Epithelial cell of proximal tubule (primary cell): Measurements from ENCODE around the gene BMP8B. TPM values are rescaled to one million over a fixed set of nuclear protein-coding genes. Genes with fewer than 3 reads are reported as not detected.

Experiments used
- DNase-seq: peaks from one replicate; pipeline ENCODE4 v3.0.0-alpha.2; 2011; ENCODE audit warnings: low read depth
- H3K4me3 ChIP-seq: 2 replicates; pipeline ENCODE4 v1.5.1; 2011; ENCODE audit warnings: low read depth, mild to moderate bottlenecking, low read length
- CTCF ChIP-seq: conservative IDR thresholded peaks from 2 replicates; pipeline ENCODE4 v1.5.1; 2012; ENCODE audit warnings: low read depth, mild to moderate bottlenecking, low read length
- total RNA-seq: library from RNA; depleted of rRNA; stranded (reverse); fragments of >200 nt; gene quantifications from 2 replicates; pipeline ENCODE4 v1.2.3, GENCODE V29; 2015

Gene BMP8B
- total RNA-seq, 1 donor from 2014 or later = 1.9 TPM

GRCh38 chr1:39761557-39762260 is 27.0 kb downstream of the BMP8B start:
- TF ChIP-seq CTCF = no peak
- no peak overlapping the region for H3K4me3 ChIP-seq
- no peak for DNase-seq

- H3K4me3 ChIP-seq = no peak overlapping the region
- no peak for TF ChIP-seq CTCF
- no peak for DNase-seq
Observed at GRCh38 chr1:39761016-39761415, 27.6 kb downstream of the BMP8B start.

- TF ChIP-seq CTCF = no peak
- no peak for DNase-seq
- no peak overlapping the region for H3K4me3 ChIP-seq
Observed at GRCh38 chr1:39760074-39761008, 28.3 kb downstream of the BMP8B start.

- no peak for TF ChIP-seq CTCF
- H3K4me3 ChIP-seq = no peak overlapping the region
- DNase-seq = no peak
Observed at GRCh38 chr1:39759436-39759726, 29.3 kb downstream of the BMP8B start.

- H3K4me3 ChIP-seq = no peak overlapping the region
- no peak for TF ChIP-seq CTCF
- DNase-seq = no peak
Observed at GRCh38 chr1:39758556-39759435, 29.9 kb downstream of the BMP8B start.

- TF ChIP-seq CTCF = no peak
- no peak for DNase-seq
- no peak overlapping the region for H3K4me3 ChIP-seq
Observed at GRCh38 chr1:39757501-39757900, 31.2 kb downstream of the BMP8B start.
